HG02571 (cell line): Measurements from ENCODE around the gene LRP1B.
"Not testable (repeated sequence)": the region's sequence is repeated elsewhere in the genome, so short reads cannot be mapped to it uniquely, and the experiment has no call there.

Experiments used
- ATAC-seq: cut with Tn5 transposase; IDR thresholded peaks from one replicate; pipeline ENCODE4 v1.9.1; 2021; ENCODE audit warnings: mild to moderate bottlenecking, moderate library complexity; ENCODE audit not compliant: unreplicated experiment

The LRP1B gene

DNA sequence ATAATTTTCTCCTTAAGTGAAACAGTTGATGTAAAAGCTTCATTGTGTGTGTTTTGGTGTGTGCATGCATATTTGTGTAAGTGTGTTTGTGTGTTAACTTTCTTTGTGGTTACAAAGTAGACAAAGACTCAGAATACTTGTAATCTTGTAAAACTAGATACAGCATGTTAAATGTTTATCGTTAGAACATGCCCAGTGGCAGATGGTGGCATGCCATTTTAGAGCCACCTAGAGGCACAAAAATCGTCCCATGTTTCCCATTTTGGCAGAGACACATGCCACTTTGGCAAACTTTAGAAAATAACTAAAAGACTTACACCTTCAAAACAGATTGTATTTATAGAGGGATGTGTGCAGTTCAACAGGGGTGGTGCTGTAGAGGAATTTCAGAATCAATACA is 224.1 kb downstream of the LRP1B start:
- no peak for ATAC-seq

DNA sequence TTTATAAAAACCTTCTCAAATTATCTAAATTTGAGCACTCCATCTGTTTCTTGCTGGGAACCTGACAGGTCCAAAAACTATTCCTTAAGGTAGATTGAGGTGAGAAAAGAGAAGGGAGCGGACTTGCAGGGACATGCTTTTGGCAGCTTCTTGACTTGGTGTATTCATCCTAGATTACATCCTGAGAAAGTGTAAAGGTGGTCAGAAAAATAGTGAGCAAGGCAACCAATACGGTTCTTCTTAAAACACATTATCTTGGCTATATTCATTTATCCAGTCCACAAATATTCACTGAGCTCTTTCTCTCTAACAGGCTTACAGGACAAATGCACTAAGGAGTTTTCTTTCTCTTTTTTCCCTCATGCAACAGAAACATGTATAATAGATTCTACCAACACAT is 230.0 kb downstream of the LRP1B start:
- no peak for ATAC-seq

DNA sequence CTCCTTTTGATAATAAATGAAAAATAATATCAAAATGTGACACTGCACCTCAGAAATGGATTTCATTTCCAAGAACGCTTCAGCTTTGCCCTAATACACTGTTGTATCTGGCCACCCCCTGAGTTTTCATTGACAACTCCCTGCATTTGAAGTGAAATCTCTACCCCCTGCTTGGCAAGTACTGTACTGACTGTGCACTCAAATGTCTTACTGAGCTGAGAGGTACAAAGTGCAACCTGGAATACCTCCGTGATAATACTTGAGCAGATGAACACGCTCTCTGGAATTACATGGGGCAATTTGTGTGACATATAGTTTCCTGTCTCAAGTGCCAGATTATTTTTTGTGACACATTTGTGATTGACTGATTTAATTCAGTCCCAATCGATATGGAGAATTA is 231.1 kb downstream of the LRP1B start:
- no peak for ATAC-seq

DNA sequence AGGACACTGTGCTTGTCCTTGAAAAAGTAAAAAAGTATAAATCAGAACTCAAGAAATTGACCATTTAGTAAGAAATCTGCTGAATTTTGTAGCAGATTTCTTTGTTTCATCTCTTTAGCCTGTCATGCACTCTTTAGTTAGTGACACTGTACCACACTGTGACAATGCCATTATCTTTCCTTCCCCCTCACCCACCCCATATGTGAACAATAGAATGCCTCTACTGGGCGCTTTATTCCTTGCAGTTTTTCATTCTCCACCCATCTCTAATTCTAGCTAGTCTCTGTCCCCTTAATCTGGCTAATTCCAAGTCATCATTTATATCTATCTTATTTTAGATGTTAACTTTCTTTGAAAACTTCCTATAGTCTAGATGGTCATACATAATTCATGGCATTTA is 241.0 kb downstream of the LRP1B start:
- no peak for ATAC-seq

DNA sequence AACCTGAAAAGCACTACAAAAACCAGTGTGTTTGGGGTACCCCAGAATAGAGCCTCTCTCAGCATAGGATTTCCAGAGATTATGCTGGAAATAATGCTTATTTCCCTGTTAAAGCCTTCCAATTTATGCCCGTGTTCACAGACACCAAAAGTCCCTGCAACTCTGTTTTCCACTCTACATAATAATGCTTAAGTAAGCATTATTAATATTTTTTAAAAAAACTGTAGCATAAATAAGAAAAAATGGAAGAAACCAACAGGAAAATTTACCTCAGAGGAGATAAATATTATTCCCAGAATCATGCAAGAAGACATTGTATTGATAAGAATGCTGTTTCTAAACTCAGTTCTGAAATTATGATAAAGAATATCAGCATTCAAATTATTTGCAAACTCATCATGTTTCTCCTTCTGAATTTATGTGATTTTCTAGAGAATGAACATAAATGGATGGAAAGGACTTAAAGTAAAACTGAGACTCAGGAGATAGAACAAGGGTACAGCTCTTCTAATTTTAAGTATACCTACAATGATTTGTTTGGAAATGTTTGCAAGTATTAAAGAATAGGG is 241.7 kb downstream of the LRP1B start:
- ATAC-seq: no peak

DNA sequence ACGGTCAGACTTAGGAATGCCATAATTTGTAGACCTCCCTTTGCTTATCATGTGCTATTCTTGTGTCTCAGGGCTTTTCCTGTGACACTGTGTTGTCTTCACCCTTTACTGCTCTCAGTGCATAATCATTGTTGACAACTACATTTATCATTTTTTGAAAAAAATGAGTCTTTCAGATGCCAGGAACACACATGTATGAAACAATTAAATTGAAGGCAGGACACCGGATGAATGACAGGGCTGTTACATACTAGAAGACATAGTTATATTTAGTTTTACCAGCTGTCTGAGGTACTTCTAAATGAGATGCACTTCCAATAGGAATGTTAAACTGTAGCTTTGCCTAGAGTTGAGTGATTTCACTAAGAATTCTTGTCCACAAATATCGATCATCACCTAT is 243.5 kb downstream of the LRP1B start:
- no peak for ATAC-seq

DNA sequence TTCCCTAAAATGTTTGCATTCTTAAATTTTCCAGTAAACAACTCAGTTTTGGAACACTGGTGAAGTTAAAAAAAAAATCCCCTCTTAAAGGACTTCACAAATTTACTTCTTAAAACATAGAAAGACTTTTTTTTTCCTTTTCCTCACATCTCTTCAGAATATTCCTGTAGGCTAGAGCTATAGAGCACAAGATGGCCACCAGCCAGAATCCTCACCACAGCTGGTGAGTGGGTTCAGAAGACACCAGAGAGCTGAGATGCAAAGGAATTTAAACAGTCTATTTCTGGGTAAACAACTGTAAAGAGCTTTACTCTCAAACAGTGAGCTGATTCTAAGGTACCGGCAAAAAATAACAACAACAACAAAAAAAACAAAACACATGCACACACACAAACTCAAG is 252.8 kb downstream of the LRP1B start:
- ATAC-seq: no peak

DNA sequence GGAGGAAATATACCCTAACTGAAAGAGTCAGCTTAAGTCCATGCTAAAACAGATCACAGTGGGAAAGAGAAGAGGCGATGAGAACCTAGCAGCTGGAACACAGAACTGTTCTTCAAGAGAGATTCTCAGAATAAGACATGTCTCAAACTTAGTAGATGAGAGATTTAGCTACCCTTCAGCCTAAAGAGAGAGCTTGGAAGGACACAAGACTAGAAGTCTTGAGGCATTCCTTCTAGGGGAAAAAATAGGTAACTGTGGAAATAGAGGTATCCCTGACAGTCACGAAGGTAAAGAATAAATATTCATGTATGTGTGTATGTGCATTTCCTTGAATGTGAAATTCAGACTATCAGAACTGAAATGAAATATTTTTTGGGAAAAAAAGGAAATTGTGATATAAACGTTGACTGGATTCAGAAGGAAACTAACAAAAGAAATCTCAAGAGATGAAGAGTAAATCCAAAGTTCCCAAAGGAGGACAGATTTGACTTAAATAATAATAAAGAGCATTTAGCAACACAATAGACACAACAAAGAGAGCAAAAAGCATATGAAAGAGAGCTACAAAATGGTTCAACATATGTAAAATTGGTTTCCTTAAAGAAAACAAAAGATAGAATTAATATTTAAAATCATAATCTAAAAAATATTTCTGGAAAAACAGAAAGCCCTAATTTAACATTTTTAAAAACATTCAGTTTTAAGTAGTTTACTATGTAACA is 258.7 kb downstream of the LRP1B start:
- no peak for ATAC-seq

DNA sequence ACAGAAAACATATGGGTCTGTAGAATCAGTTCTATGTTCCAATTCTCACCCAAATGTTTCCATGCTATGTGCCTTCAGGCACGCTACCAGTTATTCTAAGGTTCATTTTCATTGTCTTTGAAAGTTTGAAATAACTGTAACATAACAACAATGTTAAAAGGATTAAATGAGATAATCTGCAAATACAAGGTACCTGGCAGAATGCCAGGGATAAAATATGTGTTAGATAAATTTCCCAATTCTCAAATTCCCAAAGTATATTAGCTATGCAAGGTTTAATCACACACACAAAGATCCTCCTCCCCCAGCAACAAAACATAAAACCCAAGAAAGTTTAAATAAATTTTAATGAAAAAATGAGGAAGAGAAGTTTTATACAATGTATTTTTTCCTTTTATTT is 261.2 kb downstream of the LRP1B start:
- no peak for ATAC-seq

DNA sequence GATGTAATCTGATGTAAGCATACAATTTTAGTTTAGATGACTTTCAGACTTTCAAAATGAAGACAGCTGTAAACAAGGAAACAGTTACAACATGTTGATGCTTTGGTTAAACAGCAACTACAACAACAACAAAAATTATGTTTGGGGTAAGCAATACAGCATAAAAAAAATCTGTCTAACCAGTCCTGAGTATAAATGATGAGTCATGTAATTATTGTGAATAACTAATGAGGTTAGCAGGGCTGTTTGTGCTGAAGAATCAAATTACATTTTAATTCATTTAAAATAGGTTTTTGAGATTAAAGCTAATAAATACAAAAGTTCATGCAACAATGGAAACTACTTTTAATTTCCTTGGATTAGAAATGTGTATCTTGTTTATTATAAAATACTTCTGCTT is 266.9 kb downstream of the LRP1B start:
- ATAC-seq: no peak

DNA sequence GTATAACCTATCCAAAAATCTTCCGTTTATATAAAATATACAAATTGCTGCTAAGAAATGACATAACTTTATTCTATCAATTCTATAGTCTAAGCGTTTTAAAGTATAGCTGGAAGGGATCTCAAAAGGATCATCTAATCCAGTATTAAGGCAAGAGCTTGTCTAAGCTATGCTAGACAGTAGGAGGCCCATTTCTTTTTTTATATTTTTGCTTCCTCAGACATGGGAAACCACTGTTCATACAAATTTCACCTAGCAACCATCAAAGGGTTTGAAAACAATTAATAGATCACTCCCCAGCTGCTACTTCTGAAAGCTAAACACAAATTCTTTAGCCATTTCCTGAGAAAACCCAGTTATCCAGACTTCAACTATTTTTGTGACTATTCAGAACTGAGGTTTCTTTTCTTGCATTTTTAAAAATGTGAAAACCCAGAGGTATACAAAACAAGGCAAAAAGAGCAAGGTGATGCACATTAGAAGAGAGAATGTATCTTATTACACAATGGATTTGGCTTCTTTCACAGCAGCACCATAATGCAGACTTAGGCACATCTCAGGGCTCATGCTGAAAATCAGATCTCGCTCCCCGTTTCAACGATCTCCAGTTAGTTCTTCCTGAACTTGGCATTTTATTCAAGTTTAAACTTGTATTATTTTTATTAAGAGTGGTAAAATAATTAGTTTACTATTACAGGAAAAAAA is 274.4 kb downstream of the LRP1B start:
- no peak for ATAC-seq

DNA sequence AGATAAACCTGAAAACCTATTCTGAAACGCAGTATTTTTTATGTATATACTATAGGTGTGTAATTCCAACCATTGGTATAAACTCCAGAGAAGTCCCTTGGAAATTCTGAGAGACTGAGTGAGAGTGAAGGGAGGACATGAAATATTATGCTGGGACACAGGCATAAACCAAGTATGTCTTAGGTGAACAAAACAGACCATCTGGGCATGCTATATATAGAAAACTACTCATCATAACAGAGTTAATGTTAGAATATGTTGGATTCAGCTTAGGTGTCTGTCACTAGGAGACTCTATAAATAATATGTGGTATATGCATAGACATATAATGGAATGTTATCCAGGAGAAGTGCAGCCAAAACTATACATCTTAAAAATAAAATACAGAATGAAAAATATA is 282.6 kb downstream of the LRP1B start:
- no peak for ATAC-seq

DNA sequence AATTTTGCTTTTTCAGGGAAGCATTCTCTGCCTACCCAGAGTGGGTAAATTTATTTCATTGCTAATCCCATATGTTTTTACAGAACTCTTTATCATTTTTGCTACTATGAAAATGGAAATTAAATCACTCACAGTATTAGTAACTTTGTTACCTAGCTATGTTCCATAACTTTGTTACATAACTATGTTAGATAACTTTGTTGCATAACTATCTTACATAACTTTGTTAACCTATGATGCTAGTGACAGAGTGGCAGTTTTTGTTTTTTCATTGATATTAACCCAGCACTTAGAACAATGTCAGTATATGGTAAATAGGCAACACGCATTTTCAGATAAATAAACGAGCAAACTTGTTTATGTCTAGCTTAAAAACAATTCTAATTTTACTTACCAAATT is 286.6 kb downstream of the LRP1B start:
- no peak for ATAC-seq

DNA sequence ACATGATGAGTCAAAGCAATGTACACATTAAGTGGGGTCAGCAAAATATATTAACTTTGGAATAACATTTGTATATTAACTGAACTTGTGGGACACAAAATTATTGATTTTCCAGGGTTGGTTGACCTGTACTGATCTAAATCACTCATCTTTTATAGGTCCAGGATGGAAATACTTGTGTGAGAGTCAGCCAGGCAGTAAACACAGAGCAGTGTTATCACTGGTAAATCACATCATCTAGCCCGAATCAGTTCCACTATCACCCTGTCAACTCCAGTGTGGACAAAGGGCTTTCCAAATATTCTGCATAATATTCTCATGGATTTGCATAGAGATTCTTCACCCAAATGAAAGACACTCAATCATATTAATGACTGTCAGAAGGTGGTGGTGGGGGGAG is 295.7 kb downstream of the LRP1B start:
- ATAC-seq: no peak

DNA sequence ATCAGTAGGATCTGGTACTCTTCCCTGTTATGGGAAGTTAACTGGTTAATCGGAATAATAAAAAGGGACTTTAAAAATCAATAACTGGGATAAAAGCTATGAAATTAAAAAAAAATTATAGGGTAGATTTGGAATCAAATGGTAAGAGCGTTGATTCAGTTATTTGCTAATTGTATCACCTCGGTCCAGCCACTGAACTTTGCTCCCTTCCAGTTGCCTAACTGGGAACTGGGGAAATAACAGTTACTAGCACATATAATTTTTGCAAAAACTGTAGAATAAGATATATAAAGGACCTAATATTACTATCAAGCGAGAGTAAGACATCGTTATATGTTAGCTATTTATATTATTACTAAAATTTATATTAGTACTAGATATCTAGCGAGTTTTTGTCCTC is 302.1 kb downstream of the LRP1B start:
- ATAC-seq: no peak

DNA sequence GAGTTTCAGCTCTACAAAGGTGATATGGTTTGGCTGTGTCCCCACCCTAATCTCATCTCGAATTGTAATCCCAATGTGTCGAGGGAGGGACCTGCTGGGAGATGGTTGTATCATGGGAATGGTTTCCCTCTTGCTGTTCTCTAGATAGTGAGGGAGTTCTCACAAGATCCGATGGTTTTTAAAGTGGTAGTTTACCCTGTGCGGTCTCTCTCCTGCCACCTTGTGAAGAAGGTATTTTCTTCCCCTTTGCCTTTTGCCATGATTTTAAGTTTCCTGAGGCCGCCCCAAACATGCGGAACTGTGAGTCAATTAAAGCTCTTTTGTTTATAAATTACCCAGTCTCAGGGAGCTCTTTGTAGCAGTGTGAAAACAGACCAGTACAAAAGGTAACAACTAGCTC is 306.0 kb downstream of the LRP1B start:
- no peak for ATAC-seq

DNA sequence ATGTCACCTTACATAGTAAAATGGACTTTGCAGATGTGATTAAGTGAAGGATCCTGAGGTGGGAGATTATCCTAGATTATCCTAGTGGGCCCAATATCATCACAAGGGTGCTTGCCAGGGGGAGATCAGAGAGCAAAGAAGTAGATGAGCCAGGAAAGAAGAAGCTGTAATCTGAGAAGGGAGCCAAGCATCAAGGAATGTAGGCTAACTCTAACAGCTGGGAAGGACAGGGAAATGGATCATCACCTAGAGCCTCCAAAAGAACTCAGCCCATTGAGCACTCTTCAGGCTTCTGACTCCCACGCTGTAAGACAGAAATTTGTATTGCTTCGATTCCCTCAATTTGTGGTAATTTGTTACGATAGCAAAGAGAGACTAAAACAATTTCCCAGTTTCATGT is 309.9 kb downstream of the LRP1B start:
- no peak for ATAC-seq

DNA sequence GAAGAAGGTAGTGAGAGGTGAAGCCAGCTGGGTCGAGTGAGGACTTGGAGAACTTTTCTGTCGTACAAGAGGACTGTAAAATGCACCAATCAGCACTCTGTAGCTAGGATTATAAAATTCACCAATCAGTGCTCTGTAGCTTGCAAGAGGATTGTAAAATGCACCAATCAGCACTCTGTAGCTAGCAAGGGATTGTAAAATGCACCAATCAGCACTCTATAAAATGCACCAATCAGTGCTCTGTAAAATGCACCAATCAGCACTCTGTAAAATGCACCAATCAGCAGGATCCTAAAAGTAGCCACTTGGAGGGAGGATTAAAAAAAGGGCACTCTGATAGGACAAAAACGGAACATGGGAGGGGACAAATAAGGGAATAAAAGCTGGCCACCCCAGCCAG is 315.5 kb downstream of the LRP1B start:
- not testable (repeated sequence) for ATAC-seq

DNA sequence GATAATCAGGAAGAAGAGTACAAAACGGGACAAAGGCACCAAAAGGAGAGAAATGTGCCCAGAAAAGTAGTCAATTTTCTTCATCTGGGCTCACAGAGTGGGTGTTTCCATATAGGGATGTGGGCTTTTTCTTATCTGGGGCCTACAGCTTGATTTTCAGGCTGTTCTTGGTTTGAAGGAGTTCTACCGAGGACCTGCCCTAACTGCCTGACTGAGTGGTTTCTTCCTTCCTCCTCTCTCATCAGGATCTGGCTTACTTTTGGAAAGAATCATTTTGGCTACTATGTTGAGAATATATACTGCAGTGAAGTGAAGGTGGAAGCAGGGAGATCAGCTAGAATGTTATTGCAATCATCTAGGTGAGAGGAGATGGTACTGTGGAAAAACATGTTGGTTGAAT is 316.7 kb downstream of the LRP1B start:
- ATAC-seq: no peak

DNA sequence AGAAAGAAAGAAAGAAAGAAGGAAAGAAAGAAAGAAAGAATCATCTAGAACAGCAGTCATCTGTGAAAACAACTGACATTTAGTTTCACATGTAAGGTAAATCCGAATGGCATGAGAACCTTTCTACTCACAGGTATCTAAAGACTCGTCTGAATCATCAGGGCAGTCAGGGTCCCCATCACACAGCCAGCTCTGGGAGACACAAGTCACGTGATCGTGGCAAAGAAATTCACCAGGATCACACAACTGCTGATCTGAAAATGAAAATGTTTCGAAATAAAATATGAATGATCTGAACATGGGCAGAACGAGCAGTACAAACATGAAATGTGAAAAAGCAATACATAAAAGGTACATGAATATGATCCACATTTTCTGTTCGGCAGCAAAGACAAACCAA is 320.7 kb downstream of the LRP1B start:
- no peak for ATAC-seq

DNA sequence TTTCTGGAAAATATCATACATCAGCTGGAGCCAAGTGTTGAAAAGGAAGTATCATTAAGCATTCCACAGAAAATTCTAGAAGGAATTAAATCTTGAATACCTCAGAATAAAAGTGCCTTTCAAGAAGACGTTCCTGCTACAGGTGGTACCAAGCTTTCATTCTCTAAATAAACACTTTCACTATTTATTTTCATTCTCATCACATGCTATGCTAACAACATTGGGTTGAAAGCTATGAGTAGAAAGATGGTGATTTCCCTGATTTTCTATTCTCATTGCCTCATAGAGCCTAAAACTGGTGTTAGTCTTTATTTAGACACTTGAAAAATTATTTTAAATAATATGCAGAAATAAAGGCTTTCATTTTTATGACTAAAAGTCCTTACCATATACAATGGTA is 324.7 kb downstream of the LRP1B start:
- no peak for ATAC-seq

DNA sequence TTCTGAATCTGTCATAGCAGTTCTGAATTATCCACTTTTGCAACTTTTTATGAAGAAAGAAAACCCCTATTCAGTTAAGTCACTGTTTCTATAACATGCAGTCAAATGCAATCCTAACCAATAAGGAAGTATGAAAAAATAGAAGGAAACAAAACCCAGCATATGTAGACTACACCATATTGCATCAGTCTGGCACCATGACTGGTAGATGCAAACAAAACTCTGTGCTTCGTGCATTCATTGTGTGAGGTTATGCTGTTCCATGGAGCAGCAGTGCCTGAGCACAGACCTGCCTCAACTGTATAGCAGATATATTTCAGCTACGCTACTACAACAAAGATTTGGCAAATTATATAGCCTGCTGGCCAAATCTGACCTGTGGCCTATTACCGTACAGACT is 325.5 kb downstream of the LRP1B start:
- no peak for ATAC-seq

DNA sequence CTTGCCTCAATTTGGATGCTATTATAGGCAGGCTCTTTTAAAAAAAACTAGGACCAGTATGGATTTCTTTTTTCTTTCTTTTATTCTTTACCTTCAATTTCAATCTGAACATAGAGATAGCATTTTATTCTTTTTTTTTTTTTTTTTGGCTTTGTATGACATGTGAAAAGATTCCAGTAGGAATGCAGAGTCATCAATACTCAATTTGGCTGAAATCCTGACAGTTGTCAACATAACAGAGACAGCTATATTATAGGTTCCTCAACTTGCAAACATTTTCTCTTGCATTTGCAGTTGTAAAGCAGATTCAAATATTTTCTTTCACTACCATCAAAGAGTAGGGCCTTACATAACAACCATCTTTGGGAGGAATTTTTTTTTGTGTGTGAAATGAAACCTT is 334.4 kb downstream of the LRP1B start:
- no peak for ATAC-seq
